ENCODE results near the gene RNF8. TPM values are rescaled to one million over a fixed set of nuclear protein-coding genes. Genes with fewer than 3 reads are reported as not detected.

RNF8 gene
- total and polyA plus RNA-seq, 2 of the 4 experiments (the other 2 are of a cell fraction), result 16.5 to 17.9 TPM

DNA sequence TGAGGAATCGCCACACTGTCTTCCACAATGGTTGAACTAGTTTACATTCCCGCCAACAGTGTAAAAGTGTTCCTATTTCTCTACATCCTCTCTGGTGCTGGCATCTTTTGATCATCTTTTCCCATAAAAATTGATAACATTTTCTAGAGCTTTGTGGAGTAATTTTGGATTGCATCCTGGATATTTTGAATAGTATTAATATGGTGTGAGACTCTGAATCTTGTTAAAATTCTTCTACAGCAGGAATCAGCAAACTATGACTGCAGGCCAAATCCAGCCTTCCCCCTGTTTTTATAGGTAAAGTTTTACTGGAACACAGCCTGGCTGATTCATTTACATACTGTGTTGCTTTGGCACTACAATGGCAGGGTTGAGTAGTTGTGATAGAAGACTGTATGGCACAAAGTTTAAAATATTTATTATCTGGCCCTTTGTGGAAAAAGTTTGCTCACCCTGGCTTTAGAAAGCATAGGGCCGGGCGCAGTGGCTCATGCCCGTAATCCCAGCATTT lies 15.0 kb upstream of the RNF8 start:
- H2BK15ac ChIP-seq (ENCODE audit: low read depth, low read length), result no peak overlapping the region
- H2AK9ac ChIP-seq (replicated peaks; ENCODE audit: low read depth, low read length, poor library complexity), result no peak overlapping the region
- peaks cover 2% of the 10 kb centered on the region; the same call in 1 of the 2 replicates for H3K27me3 ChIP-seq (ENCODE audit: control insufficient read depth, insufficient read depth, low read length)
- no peak overlapping the region for H3K14ac ChIP-seq (replicated peaks; ENCODE audit: low read depth, low read length)
- H4K20me1 ChIP-seq (ENCODE audit: insufficient read depth, low read length), result 0 out of 2 replicates have a peak, but pooled peaks cover 4% of the 10 kb centered on the region
- H2AFZ ChIP-seq (replicated peaks; ENCODE audit: low read length, poor library complexity), result no peak overlapping the region
- H3K18ac ChIP-seq (ENCODE audit: low read depth, low read length), result no peak overlapping the region
- H3K23ac ChIP-seq (ENCODE audit: low read depth, low read length), result no peak overlapping the region
- no peak overlapping the region for H3K4me2 ChIP-seq (ENCODE audit: low read depth, low read length)
- H3K36me3 ChIP-seq (ENCODE audit: control insufficient read depth, insufficient read depth, low read length), result peaks cover 1% of the 10 kb centered on the region
- no TSS peak for BruUV-seq (replicated peaks)
- no peak overlapping the region for H3K4me3 ChIP-seq (ENCODE audit: insufficient read depth, low read depth, low read length)
- H3K4me1 ChIP-seq (ENCODE audit: control insufficient read depth, insufficient read depth, low read length), result peaks cover 3% of the 10 kb centered on the region
- H2BK20ac ChIP-seq (ENCODE audit: low read depth, low read length), result no peak overlapping the region
- H3K9ac ChIP-seq (ENCODE audit: low read depth, low read length), result no peak overlapping the region
- dilution Hi-C loops (cut with HindIII; ENCODE audit: low sequenced_read_pairs, unreplicated experiment) (no loop called here), in situ Hi-C loops (cut with MboI; ENCODE audit: low sequenced_read_pairs) (no loop called here), intact Hi-C loops (cut with micrococcal nuclease) (no loop called here)
- no peak for TF ChIP-seq MAZ (IDR thresholded peaks at IDR 0.05; ENCODE audit: borderline replicate concordance, low read depth, low read length)
- no peak overlapping the region for H3K27ac ChIP-seq (ENCODE audit: insufficient read depth, low read length)
- WGBS, 2 experiments (ENCODE audit: extremely low coverage in 2 of 2, insufficient read length in 1 of 2), result 100% methylated on average over 2 of the region's 5 CpGs; no CpG with 5 or more reads in 1 of the 2 experiments
- ATAC-seq (ENCODE audit: low read depth) (no peak), DNase-seq (no peak)
- H3K56ac ChIP-seq (ENCODE audit: extremely low read depth, insufficient read depth, low read length), result no peak overlapping the region
- H3K4ac ChIP-seq (ENCODE audit: low read depth, low read length), result no peak overlapping the region
- H3K79me1 ChIP-seq (ENCODE audit: low read depth in 1 of 2, low read length in 2 of 2), result no peaks in the 10 kb centered on the region
- ChIA-PET POLR2A (ENCODE audit: unreplicated experiment) (no interaction called here), CTCF (no interaction called here)
- H2BK5ac ChIP-seq (ENCODE audit: low read depth, low read length, poor library complexity, severe bottlenecking), result no peak overlapping the region
- H4K5ac ChIP-seq (ENCODE audit: low read depth, low read length), result no peak overlapping the region
- H4K8ac ChIP-seq (ENCODE audit: low read depth in 2 of 2, low read length in 2 of 2), result no peak overlapping the region
- no peak overlapping the region for H2BK120ac ChIP-seq (ENCODE audit: low read depth, low read length)
- no peak overlapping the region for H2AK5ac ChIP-seq (ENCODE audit: low read depth, low read length)
- H3K9me1 ChIP-seq (ENCODE audit: insufficient read depth, low read length), result peaks cover 7% of the 10 kb centered on the region
- H4K91ac ChIP-seq (ENCODE audit: insufficient read depth, low read depth, low read length), result no peak overlapping the region
- H3K9me3 ChIP-seq (ENCODE audit: control insufficient read depth, insufficient read depth, low read length), result no peaks in the 10 kb centered on the region

Measured in IMR-90 (cell line).